ENCODE results near the gene CPTP.

Gene CPTP

GRCh38 chr1:1349256-1350012 is 24.8 kb downstream of the CPTP start, which contains the start of gene DVL1:
Gene DVL1, minus strand, starts transcription at chr1:1349418. Its CDS starts 353 bp downstream, at chr1:1349065.
- TF ChIP-seq CTCF (IDR thresholded peaks at IDR 0.05; ENCODE audit: low read depth, low read length) = peak; percentile 54
- Histone ChIP-seq H3K36me3 (peaks cover 36% of the 10 kb centered on the region), H3K27ac (peak within 1 kb of the TSS; percentile 99), H3K9me3 (ENCODE audit: severe bottlenecking) (no peaks in the 10 kb centered on the region), H3K4me3 (ENCODE audit: low read depth, low read length) (peak within 1 kb of the TSS; percentile 67), H3K27me3 (ENCODE audit: insufficient read depth, low read depth, severe bottlenecking) (no peaks in the 10 kb centered on the region)
- DNase-seq = peak; percentile 84

- Histone ChIP-seq H3K27me3 (ENCODE audit: insufficient read depth, low read depth, severe bottlenecking) (no peaks in the 10 kb centered on the region), H3K9me3 (ENCODE audit: severe bottlenecking) (no peaks in the 10 kb centered on the region), H3K36me3 (peaks cover 36% of the 10 kb centered on the region), H3K4me3 (ENCODE audit: low read depth, low read length) (no peak overlapping the region), H3K27ac (peak overlapping the region; percentile 73)
- TF ChIP-seq CTCF (IDR thresholded peaks at IDR 0.05; ENCODE audit: low read depth, low read length) = no peak
- peak; percentile 70 for DNase-seq
These were observed 27.2 kb downstream of the CPTP start for GRCh38 chr1:1351511-1352427.

GRCh38 chr1:1352786-1353388 is 28.3 kb downstream of the CPTP start:
- TF ChIP-seq CTCF (IDR thresholded peaks at IDR 0.05; ENCODE audit: low read depth, low read length) = no peak
- Histone ChIP-seq H3K36me3 (peaks cover 31% of the 10 kb centered on the region), H3K27ac (peak overlapping the region; percentile 73), H3K9me3 (ENCODE audit: severe bottlenecking) (no peaks in the 10 kb centered on the region), H3K4me3 (ENCODE audit: low read depth, low read length) (no peak overlapping the region), H3K27me3 (ENCODE audit: insufficient read depth, low read depth, severe bottlenecking) (no peaks in the 10 kb centered on the region)
- DNase-seq = no peak

- H3K27me3 ChIP-seq (ENCODE audit: insufficient read depth, low read depth, severe bottlenecking) = no peaks in the 10 kb centered on the region
- no peak for DNase-seq
- peak overlapping the region; percentile 73 for H3K27ac ChIP-seq
- no peaks in the 10 kb centered on the region for H3K9me3 ChIP-seq (ENCODE audit: severe bottlenecking)
- H3K36me3 ChIP-seq = peaks cover 31% of the 10 kb centered on the region
- H3K4me3 ChIP-seq (ENCODE audit: low read depth, low read length) = no peak overlapping the region
- TF ChIP-seq CTCF (IDR thresholded peaks at IDR 0.05; ENCODE audit: low read depth, low read length) = no peak
These were observed 29.0 kb downstream of the CPTP start for GRCh38 chr1:1353389-1354151.
